ENCODE results near the gene HSPG2.

The HSPG2 gene

GRCh38 chr1:21880619-21880970, 56.5 kb downstream of the HSPG2 start:
- H3K79me2 ChIP-seq: no peaks in the 10 kb centered on the region
- no peaks in the 10 kb centered on the region for H3K4me1 ChIP-seq
- H3K4me3 ChIP-seq (ENCODE audit: low read depth, low read length): no peak overlapping the region
- no peak overlapping the region for H3K9ac ChIP-seq
- TF ChIP-seq CTCF (IDR thresholded peaks at IDR 0.05): no peak
- no peaks in the 10 kb centered on the region for H3K36me3 ChIP-seq (ENCODE audit: control insufficient read depth, insufficient read depth, low read length)
- H2AFZ ChIP-seq: no peak overlapping the region
- no peak overlapping the region for H3K4me2 ChIP-seq (ENCODE audit: low read length)
- no peak overlapping the region for H3K27ac ChIP-seq
- no peaks in the 10 kb centered on the region for H3K9me3 ChIP-seq (ENCODE audit: control insufficient read depth, low read length)
- no peaks in the 10 kb centered on the region for H3K27me3 ChIP-seq (ENCODE audit: control insufficient read depth, insufficient read depth, low read length)

GRCh38 chr1:21879928-21880618, 57.0 kb downstream of the HSPG2 start:
- Histone ChIP-seq H3K27me3 (ENCODE audit: control insufficient read depth, insufficient read depth, low read length) (no peaks in the 10 kb centered on the region), H3K9me3 (ENCODE audit: control insufficient read depth, low read length) (no peaks in the 10 kb centered on the region), H3K4me3 (ENCODE audit: low read depth, low read length) (no peak overlapping the region), H2AFZ (no peak overlapping the region), H3K79me2 (no peaks in the 10 kb centered on the region), H3K27ac (no peak overlapping the region), H3K36me3 (ENCODE audit: control insufficient read depth, insufficient read depth, low read length) (no peaks in the 10 kb centered on the region), H3K9ac (no peak overlapping the region), H3K4me2 (ENCODE audit: low read length) (no peak overlapping the region), H3K4me1 (no peaks in the 10 kb centered on the region)
- TF ChIP-seq CTCF (IDR thresholded peaks at IDR 0.05): no peak

- H2AFZ ChIP-seq: no peak overlapping the region
- H3K27me3 ChIP-seq (ENCODE audit: control insufficient read depth, insufficient read depth, low read length): no peaks in the 10 kb centered on the region
- H3K4me3 ChIP-seq (ENCODE audit: low read depth, low read length): no peak overlapping the region
- H3K4me1 ChIP-seq: no peaks in the 10 kb centered on the region
- H3K36me3 ChIP-seq (ENCODE audit: control insufficient read depth, insufficient read depth, low read length): no peaks in the 10 kb centered on the region
- H3K4me2 ChIP-seq (ENCODE audit: low read length): no peak overlapping the region
- no peak for TF ChIP-seq CTCF (IDR thresholded peaks at IDR 0.05)
- no peaks in the 10 kb centered on the region for H3K9me3 ChIP-seq (ENCODE audit: control insufficient read depth, low read length)
- H3K79me2 ChIP-seq: no peaks in the 10 kb centered on the region
- H3K9ac ChIP-seq: no peak overlapping the region
- H3K27ac ChIP-seq: no peak overlapping the region
Measured at GRCh38 chr1:21878840-21879478, 58.2 kb downstream of the HSPG2 start.

GRCh38 chr1:21878009-21878773, 58.9 kb downstream of the HSPG2 start:
- H3K79me2 ChIP-seq: no peaks in the 10 kb centered on the region
- H3K4me3 ChIP-seq (ENCODE audit: low read depth, low read length): no peak overlapping the region
- no peaks in the 10 kb centered on the region for H3K27me3 ChIP-seq (ENCODE audit: control insufficient read depth, insufficient read depth, low read length)
- H3K4me1 ChIP-seq: no peaks in the 10 kb centered on the region
- H3K27ac ChIP-seq: no peak overlapping the region
- no peaks in the 10 kb centered on the region for H3K36me3 ChIP-seq (ENCODE audit: control insufficient read depth, insufficient read depth, low read length)
- no peak overlapping the region for H3K4me2 ChIP-seq (ENCODE audit: low read length)
- no peak overlapping the region for H2AFZ ChIP-seq
- no peak overlapping the region for H3K9ac ChIP-seq
- no peaks in the 10 kb centered on the region for H3K9me3 ChIP-seq (ENCODE audit: control insufficient read depth, low read length)
- TF ChIP-seq CTCF (IDR thresholded peaks at IDR 0.05): no peak
